GM19240 (cell line): ENCODE measurements around the gene PCSK6.
"Not testable (repeated sequence)": the region's sequence is repeated elsewhere in the genome, so short reads cannot be mapped to it uniquely, and the experiment has no call there.

Experiments used
- DNase-seq: peaks from one replicate; pipeline ENCODE4 v3.0.0; 2011; ENCODE audit warnings: low spot score; ENCODE audit not compliant: insufficient read length

The PCSK6 gene

DNA sequence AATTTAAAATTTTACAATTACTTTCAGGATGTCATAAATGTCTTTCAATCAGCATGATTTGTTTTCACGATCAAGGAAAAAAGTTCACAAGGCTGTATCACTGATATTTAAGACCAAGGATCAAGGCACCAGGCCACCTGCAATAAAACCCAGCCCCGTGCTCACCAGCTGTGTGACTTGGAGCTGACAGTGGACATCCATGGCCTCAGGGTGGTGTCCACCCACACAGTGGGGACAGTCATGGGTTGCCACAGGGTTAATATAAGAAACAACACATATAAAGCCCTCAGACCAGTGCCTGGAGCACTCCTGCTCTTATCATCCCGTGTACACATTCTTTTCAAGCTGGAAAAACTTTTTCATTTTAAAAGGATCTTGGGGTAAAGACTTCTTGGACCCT, 56.5 kb downstream of the PCSK6 start:
- no peak for DNase-seq

- DNase-seq = no peak
Observed at GRCh38 chr15:101431748-101432147, 57.8 kb downstream of the PCSK6 start.

DNA sequence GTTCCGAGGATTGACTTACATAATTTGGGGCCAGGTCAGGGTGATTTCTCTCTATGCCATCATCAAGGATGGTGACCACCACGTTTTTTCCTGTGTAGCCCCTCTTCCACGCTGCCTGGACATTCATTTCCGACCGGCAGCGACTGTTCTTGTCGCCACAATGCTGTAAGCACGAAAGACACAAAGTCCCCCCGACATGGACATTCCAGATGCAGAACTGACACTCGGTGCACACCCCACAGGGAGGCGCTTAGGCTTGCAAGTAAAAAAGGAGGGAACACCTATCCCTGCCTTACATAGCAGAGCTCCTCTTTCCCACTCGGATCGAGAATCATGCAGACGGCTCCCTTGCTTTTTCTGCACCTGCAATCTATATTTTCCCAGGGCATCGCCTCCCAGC, 58.2 kb downstream of the PCSK6 start:
- DNase-seq = no peak

- no peak for DNase-seq
Observed at GRCh38 chr15:101429646-101430045, 59.9 kb downstream of the PCSK6 start.

DNA sequence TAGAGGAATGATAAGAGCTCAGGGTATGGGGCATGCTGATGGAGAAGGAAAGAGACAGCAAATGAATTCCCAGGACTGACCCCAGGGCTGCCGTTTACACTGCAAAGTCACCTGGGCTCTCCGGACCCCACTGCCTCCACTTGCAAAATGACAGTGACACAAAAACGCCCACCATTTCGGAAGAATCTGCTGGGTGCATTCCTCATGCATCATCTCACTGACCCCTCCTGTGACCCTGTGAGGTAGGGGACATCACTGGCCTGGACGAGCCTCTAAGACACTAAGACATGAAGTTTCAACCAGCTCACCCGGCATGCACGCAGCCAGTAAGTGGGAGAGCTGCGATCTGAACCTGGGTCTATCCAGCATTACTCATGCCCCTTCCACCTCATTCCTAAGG, 60.3 kb downstream of the PCSK6 start:
- no peak for DNase-seq

- DNase-seq = no peak
Observed at GRCh38 chr15:101428758-101429157, 60.7 kb downstream of the PCSK6 start.

DNA sequence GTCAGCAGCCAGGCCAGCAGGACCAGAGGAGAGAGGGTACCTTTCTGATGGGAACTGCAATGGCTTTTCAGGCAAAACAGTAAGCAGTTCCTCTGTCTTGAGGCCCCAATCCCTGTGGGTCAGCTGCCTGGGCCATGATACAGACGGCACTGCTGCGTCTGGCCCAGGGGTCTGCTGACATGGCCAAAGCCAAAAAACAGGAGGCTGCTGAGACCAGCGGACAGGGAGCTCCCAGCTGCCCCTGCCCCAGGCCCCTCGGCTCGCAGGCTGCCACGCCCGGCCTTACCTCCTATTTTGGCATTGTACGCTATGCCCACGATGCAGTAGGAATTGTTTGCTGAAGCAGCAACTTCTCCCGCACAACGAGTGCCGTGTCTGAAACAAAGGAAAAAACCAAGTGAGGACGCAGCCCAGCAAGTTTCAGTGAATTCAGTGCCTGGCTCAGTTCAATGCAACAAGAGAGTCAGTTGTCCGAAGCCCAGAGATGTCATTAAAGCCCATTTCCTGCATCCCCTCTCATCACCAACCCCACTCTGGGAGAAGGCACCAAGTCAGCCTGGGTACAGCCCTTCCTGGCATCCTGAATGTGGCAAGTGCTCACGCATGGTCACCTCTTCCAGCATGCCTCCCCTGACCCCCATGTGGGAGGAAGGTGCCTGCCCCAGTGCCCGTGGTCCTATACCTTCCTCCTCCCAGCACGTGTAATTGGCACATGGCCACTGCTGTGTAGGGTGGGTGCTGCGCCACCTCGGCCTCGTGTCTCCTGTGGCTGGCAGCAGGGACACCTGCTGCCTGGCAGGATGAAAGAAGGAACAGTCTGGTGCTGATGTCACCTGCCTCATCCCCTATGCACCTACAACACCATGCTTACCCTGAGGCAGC, 61.7 kb downstream of the PCSK6 start:
- no peak for DNase-seq

GRCh38 chr15:101426761-101427333, 62.7 kb downstream of the PCSK6 start:
- no peak for DNase-seq

DNA sequence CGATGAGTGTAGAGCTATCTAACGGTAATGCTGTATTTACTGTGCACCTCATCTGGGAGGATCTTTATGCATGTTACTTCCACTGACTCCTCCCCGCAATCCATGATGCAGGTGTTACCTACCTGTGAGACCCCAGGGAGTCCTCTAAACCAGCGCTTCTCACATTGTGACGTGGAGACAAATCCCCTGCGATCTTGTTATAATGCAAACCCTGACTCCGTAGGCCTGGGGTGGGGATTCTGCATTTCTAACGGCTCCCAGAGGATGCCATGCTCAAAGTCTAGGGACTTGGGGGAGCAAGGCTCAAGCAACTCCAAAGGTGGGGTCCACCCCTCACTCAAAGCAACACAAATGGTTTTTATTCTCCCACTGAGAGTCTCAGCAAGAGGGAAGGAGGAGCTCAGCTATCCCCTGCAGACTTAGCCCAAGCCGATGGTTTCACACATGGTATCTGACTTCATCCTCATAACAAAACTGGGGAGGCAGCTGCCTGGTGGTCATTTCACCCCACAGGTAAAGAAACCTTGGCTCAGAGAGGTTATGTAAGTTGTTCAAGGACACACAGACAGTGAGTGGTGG, 63.6 kb downstream of the PCSK6 start:
- DNase-seq = no peak

DNA sequence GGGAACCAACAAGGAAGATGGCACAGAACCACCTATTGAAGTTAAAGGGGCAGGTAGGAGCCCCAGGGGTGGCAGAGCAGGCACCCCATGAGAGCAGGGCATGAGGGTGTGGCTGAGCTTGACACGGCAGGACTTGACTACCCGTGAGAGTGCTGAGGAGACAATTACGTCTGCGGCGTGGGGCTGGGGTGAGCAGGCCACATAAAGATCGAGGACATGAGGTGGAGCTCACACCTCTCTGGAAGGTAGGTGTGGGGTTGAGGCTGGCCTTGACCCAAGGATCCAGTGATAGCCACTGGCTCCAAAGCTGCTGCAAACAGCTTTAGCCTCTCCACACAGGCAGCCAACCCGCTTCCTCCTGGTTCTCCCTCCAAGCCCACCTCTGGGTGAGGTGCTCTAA, 64.5 kb downstream of the PCSK6 start:
- DNase-seq = no peak

GRCh38 chr15:101420232-101420631, 69.3 kb downstream of the PCSK6 start:
- DNase-seq = no peak

DNA sequence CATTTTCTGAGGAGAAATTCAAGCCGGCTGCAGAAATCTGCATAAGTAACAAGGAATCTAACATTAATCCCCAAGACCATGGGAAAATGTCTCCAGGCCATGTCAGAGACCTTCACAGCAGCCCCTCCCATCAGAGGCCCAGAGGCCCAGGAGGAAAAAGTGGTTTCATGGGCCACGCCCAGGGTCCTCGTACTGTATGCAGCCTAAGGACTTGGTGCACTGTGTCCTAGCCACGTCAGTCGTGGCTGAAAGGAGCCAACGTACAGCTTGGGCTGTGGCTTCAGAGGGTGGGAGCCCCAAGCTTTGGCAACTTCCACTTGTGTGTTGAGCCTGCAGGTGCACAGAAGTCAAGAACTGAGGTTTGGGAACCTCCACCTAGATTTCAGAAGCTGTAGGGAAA, 73.0 kb downstream of the PCSK6 start:
- not testable (repeated sequence) for DNase-seq

- DNase-seq = no peak
Observed at GRCh38 chr15:101413239-101413638, 76.3 kb downstream of the PCSK6 start.

DNA sequence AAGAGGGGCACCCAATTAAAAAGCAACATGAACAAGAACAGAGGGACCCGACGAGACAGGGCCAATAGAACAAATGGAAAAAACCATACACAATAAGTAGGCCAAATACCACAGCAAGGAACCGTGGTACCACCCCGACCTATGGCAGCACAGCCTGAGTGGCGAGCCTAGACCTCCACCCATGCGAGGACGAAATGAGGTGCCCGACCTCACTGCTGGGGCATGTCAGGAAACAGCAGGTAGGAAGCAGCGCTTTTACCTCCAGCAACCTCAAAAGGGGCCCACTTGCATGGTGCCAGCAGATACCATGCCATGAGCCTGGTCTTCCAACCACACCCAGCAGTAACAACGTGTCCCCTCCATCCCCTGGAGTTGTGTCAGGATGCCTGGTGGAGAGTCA, 77.9 kb downstream of the PCSK6 start:
- no peak for DNase-seq

GRCh38 chr15:101411085-101411484, 78.4 kb downstream of the PCSK6 start:
- no peak for DNase-seq

DNA sequence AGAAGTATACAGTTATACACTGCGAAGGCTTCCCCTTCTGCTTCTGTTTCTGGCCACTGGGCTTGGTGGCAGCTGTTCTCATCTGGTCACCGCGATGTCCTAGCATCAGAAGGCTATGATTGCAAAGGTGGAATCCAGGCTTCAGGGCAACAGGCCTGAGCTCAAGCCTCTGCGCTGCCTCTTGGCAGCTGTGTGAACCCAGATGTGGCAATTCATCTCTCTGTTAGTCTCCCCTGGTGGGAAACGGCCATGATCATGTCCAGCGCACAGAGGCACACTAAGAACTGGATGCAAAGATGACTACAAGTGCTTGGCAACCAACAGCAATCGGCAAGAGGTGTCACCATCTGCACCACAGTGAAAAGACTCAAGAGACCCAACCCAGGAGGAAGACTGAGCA, 78.9 kb downstream of the PCSK6 start:
- DNase-seq = no peak

GRCh38 chr15:101409621-101410020, 79.9 kb downstream of the PCSK6 start:
- DNase-seq = no peak

GRCh38 chr15:101407966-101408775, 81.3 kb downstream of the PCSK6 start:
- no peak for DNase-seq

- peak; percentile 21 for DNase-seq
Observed at GRCh38 chr15:101407439-101407838, 82.1 kb downstream of the PCSK6 start.

GRCh38 chr15:101406526-101407195, 82.8 kb downstream of the PCSK6 start:
- DNase-seq = no peak

DNA sequence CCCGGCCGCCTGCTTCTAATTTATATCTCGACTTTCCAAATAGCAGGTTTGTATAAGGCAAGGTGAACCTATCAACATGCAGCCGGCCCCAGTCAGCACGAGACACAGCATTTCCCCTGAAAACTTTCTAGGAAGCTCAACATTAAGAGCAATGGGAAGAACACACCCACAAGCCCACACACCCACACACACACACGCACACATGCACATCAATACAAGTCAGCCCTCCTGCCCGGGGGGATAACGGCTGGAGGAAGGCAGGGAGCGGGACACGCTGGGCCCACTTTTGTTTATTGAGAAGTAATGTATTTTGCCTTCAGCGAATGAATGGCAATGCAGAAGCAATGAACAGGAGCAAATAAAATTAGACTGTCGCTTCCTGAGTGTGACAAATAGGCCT, 83.5 kb downstream of the PCSK6 start:
- no peak for DNase-seq
